OCI-LY7 (cell line): Measurements from ENCODE around the gene PRKCA. TPM values are rescaled to one million over a fixed set of nuclear protein-coding genes. Genes with fewer than 3 reads are reported as not detected.

Experiments used
- BruUV-seq: library from RNA; stranded (reverse); fragments of 400-500 nt; replicated peaks from 2 replicates; lab custom pipeline; 2021; lab: Mats Ljungman, UMichigan
- CTCF ChIA-PET: fragments of 300-600 bp; sonication (Branson Sonifier 250); formaldehyde crosslinking; loops from one replicate; lab custom pipeline; 2022; ENCODE audit warnings: antibody characterized with exemption; ENCODE audit not compliant: unreplicated experiment; lab: Charles Lee
- POLR2A ChIA-PET: fragments of 300-600 bp; sonication (Branson Sonifier 250); formaldehyde crosslinking; loops from one replicate; lab custom pipeline; 2022; ENCODE audit warnings: antibody characterized with exemption; lab: Charles Lee
- DNase-seq: peaks from one replicate; pipeline ENCODE4 v3.0.0-alpha.2; 2015; ENCODE audit warnings: low spot score
- H2AFZ ChIP-seq: fragments of 200-600 bp; sonication (generic), shearing (Covaris generic); 2 replicates; pipeline ENCODE4 v1.6.1; 2014; ENCODE audit warnings: mild to moderate bottlenecking, antibody characterized with exemption, low read length, moderate library complexity
- H3K27ac ChIP-seq: fragments of 200-600 bp; sonication (generic); 2 replicates; pipeline ENCODE4 v1.5.1; 2014; ENCODE audit warnings: mixed run types, low read depth, mild to moderate bottlenecking, moderate library complexity, low read length, inconsistent platforms; ENCODE audit not compliant: poor library complexity, severe bottlenecking
- H3K36me3 ChIP-seq: fragments of 200-600 bp; sonication (generic); 2 replicates; pipeline ENCODE4 v1.6.1; 2014; ENCODE audit warnings: mild to moderate bottlenecking, antibody characterized with exemption, low read length, moderate library complexity, mixed read lengths; ENCODE audit not compliant: insufficient read depth
- H3K4me1 ChIP-seq: fragments of 200-600 bp; sonication (generic); 2 replicates; pipeline ENCODE4 v1.5.1; 2014; ENCODE audit warnings: mild to moderate bottlenecking, low read length; ENCODE audit not compliant: insufficient read depth, poor library complexity, severe bottlenecking
- H3K4me2 ChIP-seq: fragments of 200-600 bp; sonication (generic); 2 replicates; pipeline ENCODE4 v1.6.1; 2014; ENCODE audit warnings: mild to moderate bottlenecking, low read length
- H3K4me3 ChIP-seq: fragments of 200-600 bp; sonication (generic); 2 replicates; pipeline ENCODE4 v1.5.1; 2014; ENCODE audit warnings: mild to moderate bottlenecking, low read depth, low read length; ENCODE audit not compliant: poor library complexity, severe bottlenecking
- H3K79me2 ChIP-seq: fragments of 200-600 bp; sonication (generic); 2 replicates; pipeline ENCODE4 v1.6.1; 2016; ENCODE audit warnings: low read depth, mild to moderate bottlenecking, low read length, moderate library complexity, mixed read lengths; ENCODE audit not compliant: insufficient read depth
- H3K9me2 ChIP-seq: fragments of 200-600 bp; sonication (generic); 2 replicates; pipeline ENCODE4 v1.6.1; 2016; ENCODE audit warnings: mild to moderate bottlenecking, low read length, mixed read lengths; ENCODE audit not compliant: insufficient read depth
- H3K9me3 ChIP-seq: fragments of 200-600 bp; sonication (generic); 2 replicates; pipeline ENCODE4 v1.6.1; 2014; ENCODE audit warnings: mild to moderate bottlenecking, mixed run types, low read length, mixed read lengths
- H4K20me1 ChIP-seq: fragments of 200-600 bp; sonication (generic); 2 replicates; pipeline ENCODE4 v1.6.1; 2014; ENCODE audit warnings: mild to moderate bottlenecking, antibody characterized with exemption, low read length, moderate library complexity, mixed read lengths; ENCODE audit not compliant: insufficient read depth
- EZH2phosphoT487 ChIP-seq: fragments of 200-600 bp; sonication (generic); IDR thresholded peaks from 2 replicates; pipeline ENCODE4 v1.6.1; 2018; ENCODE audit warnings: low read depth, borderline replicate concordance, mild to moderate bottlenecking, mixed run types, antibody characterized with exemption, low read length, moderate library complexity, mixed read lengths
- intact Hi-C: fragments of 100-400 bp; cut with micrococcal nuclease; formaldehyde crosslinking; loops from one replicate; pipeline ENCODE4 v1.10.0; 2022; ENCODE audit not compliant: unreplicated experiment
- total RNA-seq, 2 experiments: library from RNA; depleted of rRNA in 1 of 2; stranded (reverse); fragments of >200 nt in 1 of 2; shearing (Covaris generic) in 1 of 2; gene quantifications; 2 replicates each; pipeline ENCODE4 v1.2.3, GENCODE V29; 2014 to 2022
- TF ChIP-seq, protein P1 (sequence below): fragments of 200-600 bp; sonication (generic); conservative IDR thresholded peaks from 2 replicates; pipeline ENCODE4 v1.5.1; 2014; ENCODE audit warnings: mild to moderate bottlenecking, antibody characterized with exemption, low read length, moderate library complexity, mixed read lengths

Gene PRKCA
- total RNA-seq, 2 experiments from 2014 or later: 6.6 to 32.1 TPM

DNA sequence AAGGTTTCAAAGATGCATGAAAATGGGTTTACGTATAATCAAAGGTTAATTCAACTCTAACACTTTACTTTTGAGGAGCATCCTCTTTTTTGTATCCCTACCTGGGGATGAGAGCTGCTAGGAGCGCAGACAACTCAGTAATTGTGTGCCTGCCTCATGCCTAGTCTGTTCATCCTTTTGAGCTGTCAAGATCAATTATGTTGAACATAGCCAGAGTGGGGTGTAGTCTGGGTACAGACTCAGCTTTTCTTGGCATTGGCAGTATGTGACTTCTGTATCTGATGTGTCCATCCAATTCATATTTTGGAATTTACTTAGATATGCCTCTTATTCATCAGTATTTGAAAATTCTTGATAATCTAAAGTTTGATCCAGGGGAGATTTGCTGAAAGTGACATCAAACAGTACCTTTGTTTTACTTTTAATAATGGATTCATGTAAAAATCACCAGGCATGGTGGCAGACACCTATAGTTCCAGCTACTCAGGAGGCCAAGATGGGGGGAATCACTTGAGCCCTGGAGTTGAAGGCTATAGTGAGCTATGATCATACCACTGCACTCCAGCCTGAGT, 24.1 kb downstream of the PRKCA start:
- Histone ChIP-seq H3K9me3 (0 out of 2 replicates have a peak, but pooled peaks cover 4% of the 10 kb centered on the region), H3K36me3 (no peaks in the 10 kb centered on the region), H3K27ac (no peak overlapping the region), H2AFZ (no peak overlapping the region), H3K79me2 (no peaks in the 10 kb centered on the region), H3K4me2 (no peak overlapping the region), H3K9me2 (no peaks in the 10 kb centered on the region), H3K4me3 (no peak overlapping the region), H4K20me1 (no peaks in the 10 kb centered on the region; the same call in 1 of the 2 replicates), H3K4me1 (no peaks in the 10 kb centered on the region)
- TF ChIP-seq, protein P1, sequence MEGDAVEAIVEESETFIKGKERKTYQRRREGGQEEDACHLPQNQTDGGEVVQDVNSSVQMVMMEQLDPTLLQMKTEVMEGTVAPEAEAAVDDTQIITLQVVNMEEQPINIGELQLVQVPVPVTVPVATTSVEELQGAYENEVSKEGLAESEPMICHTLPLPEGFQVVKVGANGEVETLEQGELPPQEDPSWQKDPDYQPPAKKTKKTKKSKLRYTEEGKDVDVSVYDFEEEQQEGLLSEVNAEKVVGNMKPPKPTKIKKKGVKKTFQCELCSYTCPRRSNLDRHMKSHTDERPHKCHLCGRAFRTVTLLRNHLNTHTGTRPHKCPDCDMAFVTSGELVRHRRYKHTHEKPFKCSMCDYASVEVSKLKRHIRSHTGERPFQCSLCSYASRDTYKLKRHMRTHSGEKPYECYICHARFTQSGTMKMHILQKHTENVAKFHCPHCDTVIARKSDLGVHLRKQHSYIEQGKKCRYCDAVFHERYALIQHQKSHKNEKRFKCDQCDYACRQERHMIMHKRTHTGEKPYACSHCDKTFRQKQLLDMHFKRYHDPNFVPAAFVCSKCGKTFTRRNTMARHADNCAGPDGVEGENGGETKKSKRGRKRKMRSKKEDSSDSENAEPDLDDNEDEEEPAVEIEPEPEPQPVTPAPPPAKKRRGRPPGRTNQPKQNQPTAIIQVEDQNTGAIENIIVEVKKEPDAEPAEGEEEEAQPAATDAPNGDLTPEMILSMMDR: no peak
- no peak for TF ChIP-seq EZH2phosphoT487
- DNase-seq: no peak
- ChIA-PET POLR2A (interaction anchor here (0.6 to 1.1 kb wide), 2 partner anchors 12 to 255 kb away, joined by 3 to 4 read pairs; no protein-coding TSS in a partner anchor), CTCF (no interaction called here)
- intact Hi-C loops: no loop called here
- BruUV-seq: no TSS peak

GRCh38 chr17:66330646-66331037, 28.2 kb downstream of the PRKCA start:
- Histone ChIP-seq H3K4me1 (no peaks in the 10 kb centered on the region), H3K9me3 (no peaks in the 10 kb centered on the region), H2AFZ (no peak overlapping the region), H3K27ac (no peak overlapping the region), H3K9me2 (no peaks in the 10 kb centered on the region), H3K4me3 (no peak overlapping the region), H4K20me1 (no peaks in the 10 kb centered on the region; the same call in 1 of the 2 replicates), H3K79me2 (no peaks in the 10 kb centered on the region), H3K4me2 (no peak overlapping the region; the same call in 1 of the 2 replicates), H3K36me3 (no peaks in the 10 kb centered on the region)
- ChIA-PET POLR2A (interaction anchor here (0.6 to 1.6 kb wide), 2 partner anchors 10 to 29 kb away, joined by 3 to 7 read pairs; no protein-coding TSS in a partner anchor), CTCF (no interaction called here)
- BruUV-seq: no TSS peak
- intact Hi-C loops: no loop called here
- no peak for TF ChIP-seq EZH2phosphoT487
- TF ChIP-seq, protein P1: no peak
- DNase-seq: no peak
